Measurements from ENCODE around the gene C14orf93.

The C14orf93 gene

DNA sequence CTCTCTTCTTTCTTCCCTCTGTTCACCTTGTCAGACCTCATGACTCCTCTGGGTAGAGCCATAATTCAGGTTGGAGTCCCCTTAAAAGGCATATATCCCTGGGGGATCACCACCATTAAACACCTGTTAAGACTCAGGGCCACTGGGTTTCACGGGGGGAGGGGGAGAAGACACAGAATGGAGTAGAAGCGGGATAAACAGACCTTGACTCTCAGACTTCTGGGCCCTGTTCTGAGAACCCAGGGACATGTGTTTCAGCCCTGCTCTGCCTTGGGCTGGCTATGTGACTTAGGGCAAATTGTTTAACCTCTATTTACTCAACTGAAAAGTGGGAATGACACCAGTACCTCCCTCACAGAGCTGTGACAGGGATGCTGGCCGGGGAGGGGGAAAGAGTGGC is 42.7 kb upstream of the C14orf93 start:
- H3K27ac ChIP-seq: peak overlapping the region; percentile 55
- DNase-seq: peak; percentile 47
- H3K36me3 ChIP-seq: peaks cover 31% of the 10 kb centered on the region
- H3K27me3 ChIP-seq (ENCODE audit: insufficient read depth, low read depth, severe bottlenecking): no peaks in the 10 kb centered on the region
- TF ChIP-seq, protein P1, sequence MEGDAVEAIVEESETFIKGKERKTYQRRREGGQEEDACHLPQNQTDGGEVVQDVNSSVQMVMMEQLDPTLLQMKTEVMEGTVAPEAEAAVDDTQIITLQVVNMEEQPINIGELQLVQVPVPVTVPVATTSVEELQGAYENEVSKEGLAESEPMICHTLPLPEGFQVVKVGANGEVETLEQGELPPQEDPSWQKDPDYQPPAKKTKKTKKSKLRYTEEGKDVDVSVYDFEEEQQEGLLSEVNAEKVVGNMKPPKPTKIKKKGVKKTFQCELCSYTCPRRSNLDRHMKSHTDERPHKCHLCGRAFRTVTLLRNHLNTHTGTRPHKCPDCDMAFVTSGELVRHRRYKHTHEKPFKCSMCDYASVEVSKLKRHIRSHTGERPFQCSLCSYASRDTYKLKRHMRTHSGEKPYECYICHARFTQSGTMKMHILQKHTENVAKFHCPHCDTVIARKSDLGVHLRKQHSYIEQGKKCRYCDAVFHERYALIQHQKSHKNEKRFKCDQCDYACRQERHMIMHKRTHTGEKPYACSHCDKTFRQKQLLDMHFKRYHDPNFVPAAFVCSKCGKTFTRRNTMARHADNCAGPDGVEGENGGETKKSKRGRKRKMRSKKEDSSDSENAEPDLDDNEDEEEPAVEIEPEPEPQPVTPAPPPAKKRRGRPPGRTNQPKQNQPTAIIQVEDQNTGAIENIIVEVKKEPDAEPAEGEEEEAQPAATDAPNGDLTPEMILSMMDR (IDR thresholded peaks at IDR 0.05; ENCODE audit: low read depth, low read length): no peak
- H3K9me3 ChIP-seq (ENCODE audit: severe bottlenecking): no peaks in the 10 kb centered on the region
- H3K4me3 ChIP-seq (ENCODE audit: low read depth, low read length): no peak overlapping the region

DNA sequence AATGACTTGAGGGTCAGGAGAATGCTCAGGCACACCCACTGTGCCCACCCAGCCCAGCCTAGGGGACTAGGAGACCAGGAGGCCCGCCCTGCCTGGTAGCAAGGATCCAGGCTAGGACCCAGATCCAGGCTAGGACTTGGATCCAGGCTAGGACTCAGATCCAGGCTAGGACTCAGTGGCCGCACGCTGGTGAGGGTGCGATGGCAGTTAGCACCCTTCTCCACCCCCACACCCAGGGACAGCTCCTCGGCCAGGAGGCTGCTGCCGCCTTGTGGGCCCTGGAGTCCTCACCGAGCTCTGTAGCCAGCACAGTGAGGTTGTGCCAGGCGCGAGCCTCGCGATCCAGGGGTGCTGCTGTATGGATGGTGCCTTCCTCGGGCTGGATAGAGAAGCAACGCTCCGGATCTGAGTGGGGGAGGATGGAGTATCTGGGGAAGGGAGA is 42.3 kb upstream of the C14orf93 start:
- Histone ChIP-seq H3K9me3 (ENCODE audit: severe bottlenecking) (no peaks in the 10 kb centered on the region), H3K36me3 (peaks cover 31% of the 10 kb centered on the region), H3K4me3 (ENCODE audit: low read depth, low read length) (no peak overlapping the region), H3K27ac (peak overlapping the region; percentile 55), H3K27me3 (ENCODE audit: insufficient read depth, low read depth, severe bottlenecking) (no peaks in the 10 kb centered on the region)
- peak; percentile 86 for DNase-seq
- TF ChIP-seq, protein P1 (IDR thresholded peaks at IDR 0.05; ENCODE audit: low read depth, low read length): peak; percentile 96

DNA sequence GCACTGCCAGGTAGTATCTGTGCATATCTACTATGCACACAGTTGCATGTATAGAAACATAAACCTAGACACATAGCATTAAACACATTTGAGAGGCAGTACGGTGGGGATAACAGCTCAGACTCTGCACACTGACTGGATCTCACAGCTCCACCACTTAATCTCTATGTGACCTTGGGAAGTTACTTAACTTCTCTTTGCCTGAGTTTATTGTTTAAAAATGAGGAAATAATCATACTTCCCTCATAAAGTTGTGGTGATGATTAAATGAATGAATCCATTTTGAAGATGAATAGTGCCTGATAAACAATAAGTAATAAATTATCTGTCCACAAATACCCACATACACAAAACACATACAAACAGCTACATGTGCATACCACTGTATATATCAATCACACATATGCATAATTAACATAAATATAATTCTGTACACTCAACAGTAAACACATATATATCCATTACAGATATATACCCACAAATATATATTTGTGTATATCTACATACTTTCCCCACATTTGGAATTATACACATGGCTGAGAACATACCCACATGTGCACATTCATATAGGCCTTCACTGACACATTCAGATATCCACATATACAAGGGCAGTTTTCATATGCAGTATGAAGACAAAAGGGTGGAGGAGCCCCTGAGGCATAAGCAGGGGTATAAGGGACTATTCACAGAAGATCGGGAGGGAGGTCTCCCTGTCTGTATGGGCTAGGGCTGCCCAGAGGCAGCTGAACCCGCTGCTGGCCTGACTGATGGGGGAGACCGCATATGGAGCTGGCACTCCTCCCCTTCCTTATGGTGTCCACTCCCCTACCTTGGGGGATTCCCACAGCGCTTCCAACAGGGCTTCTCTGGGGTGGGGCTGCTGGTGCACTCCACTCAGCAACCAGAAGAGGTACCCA is 41.5 kb upstream of the C14orf93 start:
- Histone ChIP-seq H3K36me3 (peaks cover 31% of the 10 kb centered on the region), H3K27me3 (ENCODE audit: insufficient read depth, low read depth, severe bottlenecking) (no peaks in the 10 kb centered on the region), H3K4me3 (ENCODE audit: low read depth, low read length) (no peak overlapping the region), H3K9me3 (ENCODE audit: severe bottlenecking) (no peaks in the 10 kb centered on the region), H3K27ac (peak overlapping the region; percentile 55)
- no peak for DNase-seq
- TF ChIP-seq, protein P1 (IDR thresholded peaks at IDR 0.05; ENCODE audit: low read depth, low read length): no peak

DNA sequence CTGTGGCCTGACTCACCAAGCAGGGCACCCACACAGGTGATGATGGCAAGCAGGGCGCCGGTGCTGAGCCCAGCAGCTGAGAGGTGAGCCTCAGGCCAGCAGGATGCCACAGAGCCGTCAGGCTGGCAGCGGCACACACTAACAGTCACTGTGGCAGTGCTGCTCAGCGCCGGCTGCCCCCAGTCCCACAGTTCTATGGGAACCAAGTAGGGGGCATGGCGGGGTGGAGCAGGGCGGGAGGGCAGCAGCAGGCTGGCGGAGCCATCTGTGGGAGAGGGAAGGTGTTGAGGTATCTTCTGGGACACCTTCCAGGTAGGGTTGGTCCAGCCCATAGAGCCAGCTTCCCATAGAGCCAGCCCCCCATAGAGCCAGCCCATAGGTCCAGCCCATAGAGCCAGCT is 39.1 kb upstream of the C14orf93 start:
- TF ChIP-seq, protein P1 (IDR thresholded peaks at IDR 0.05; ENCODE audit: low read depth, low read length): no peak
- Histone ChIP-seq H3K4me3 (ENCODE audit: low read depth, low read length) (no peak overlapping the region), H3K27ac (no peak overlapping the region), H3K9me3 (ENCODE audit: severe bottlenecking) (no peaks in the 10 kb centered on the region), H3K36me3 (peaks cover 29% of the 10 kb centered on the region), H3K27me3 (ENCODE audit: insufficient read depth, low read depth, severe bottlenecking) (no peaks in the 10 kb centered on the region)
- DNase-seq: no peak

DNA sequence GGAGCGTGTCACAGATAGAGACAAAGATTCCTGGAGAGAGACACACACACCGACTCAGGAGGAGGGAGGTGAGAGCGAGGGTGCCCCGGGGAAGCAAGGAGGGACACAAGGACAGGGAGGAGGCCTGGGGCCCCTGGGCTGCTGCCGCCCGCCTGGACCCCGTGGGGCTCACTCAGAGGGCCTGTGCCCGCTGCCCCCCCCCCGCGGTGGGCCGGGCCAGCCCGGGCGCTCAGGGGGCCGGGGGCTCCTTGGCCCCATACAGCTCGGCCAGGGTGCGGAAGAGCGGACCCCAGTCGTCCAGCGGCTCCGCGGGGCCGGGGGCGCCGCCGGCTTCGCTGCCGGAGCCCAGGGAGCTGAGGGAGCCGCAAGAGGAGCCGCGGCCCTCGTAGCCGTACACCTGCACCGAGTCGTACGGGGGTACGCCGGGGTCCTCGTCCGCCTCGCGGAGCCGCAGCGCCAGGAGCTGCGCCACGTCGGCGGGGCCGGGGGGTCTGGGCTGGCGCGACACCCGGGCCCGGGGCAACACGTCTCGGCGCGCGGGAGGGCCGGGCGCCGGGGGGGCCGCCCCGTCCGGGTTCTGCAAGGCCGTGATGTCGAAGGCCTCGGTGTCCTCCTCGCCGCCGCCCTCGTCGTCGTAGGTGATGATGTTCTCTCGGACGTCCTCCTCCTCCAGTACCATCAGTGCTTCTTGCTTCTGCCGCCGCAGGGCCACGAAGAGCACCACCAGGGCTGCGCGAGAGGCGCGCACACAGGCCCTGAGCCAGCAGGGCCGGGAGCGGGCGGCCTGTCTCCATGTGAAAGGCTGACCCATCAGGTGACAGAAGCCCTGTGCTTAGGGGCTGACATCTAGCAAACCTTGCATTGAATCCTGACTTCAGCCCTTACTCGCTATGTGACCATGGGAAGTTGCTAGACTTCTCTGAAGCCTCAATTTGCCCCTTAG is 38.1 kb upstream of the C14orf93 start:
- H3K27me3 ChIP-seq (ENCODE audit: insufficient read depth, low read depth, severe bottlenecking): no peaks in the 10 kb centered on the region
- H3K4me3 ChIP-seq (ENCODE audit: low read depth, low read length): no peak overlapping the region
- H3K9me3 ChIP-seq (ENCODE audit: severe bottlenecking): no peaks in the 10 kb centered on the region
- no peak overlapping the region for H3K27ac ChIP-seq
- TF ChIP-seq, protein P1 (IDR thresholded peaks at IDR 0.05; ENCODE audit: low read depth, low read length): no peak
- H3K36me3 ChIP-seq: peaks cover 20% of the 10 kb centered on the region
- DNase-seq: no peak
